PC-9 (cell line): ENCODE results near the gene ZDHHC19.

Source experiments
- EZH2 ChIP-seq: fragments of 200-600 bp; sonication (generic); IDR thresholded peaks from 2 replicates; pipeline ENCODE4 v1.8.0; 2017; ENCODE audit warnings: antibody characterized with exemption, low read depth
- TF ChIP-seq, protein P1 (sequence below): fragments of 200-600 bp; sonication (generic); conservative IDR thresholded peaks from 2 replicates; pipeline ENCODE4 v1.6.1; 2017; ENCODE audit warnings: mixed run types, antibody characterized with exemption, mild to moderate bottlenecking, moderate library complexity

DNA sequence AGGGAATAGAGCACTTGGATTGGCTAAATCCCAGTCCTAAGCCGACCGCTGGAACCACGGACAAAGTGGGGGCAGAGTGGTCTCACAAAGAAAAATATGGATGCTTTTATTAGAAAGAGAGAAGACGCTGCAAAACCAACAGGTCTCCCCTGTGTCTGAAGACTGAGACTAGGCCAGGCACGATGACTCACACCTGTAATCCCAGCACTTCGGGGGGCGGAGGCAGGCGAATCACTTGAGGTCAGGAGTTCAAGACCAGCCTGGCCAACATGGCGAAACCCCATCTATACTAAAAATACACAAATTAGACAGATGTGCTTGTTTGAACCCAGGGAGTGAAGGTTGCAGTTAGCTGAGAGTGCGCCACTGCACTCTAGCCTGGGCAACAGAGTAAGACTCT lies 61.8 kb downstream of the ZDHHC19 start:
- TF ChIP-seq, protein P1, sequence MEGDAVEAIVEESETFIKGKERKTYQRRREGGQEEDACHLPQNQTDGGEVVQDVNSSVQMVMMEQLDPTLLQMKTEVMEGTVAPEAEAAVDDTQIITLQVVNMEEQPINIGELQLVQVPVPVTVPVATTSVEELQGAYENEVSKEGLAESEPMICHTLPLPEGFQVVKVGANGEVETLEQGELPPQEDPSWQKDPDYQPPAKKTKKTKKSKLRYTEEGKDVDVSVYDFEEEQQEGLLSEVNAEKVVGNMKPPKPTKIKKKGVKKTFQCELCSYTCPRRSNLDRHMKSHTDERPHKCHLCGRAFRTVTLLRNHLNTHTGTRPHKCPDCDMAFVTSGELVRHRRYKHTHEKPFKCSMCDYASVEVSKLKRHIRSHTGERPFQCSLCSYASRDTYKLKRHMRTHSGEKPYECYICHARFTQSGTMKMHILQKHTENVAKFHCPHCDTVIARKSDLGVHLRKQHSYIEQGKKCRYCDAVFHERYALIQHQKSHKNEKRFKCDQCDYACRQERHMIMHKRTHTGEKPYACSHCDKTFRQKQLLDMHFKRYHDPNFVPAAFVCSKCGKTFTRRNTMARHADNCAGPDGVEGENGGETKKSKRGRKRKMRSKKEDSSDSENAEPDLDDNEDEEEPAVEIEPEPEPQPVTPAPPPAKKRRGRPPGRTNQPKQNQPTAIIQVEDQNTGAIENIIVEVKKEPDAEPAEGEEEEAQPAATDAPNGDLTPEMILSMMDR, result no peak
- TF ChIP-seq EZH2, result no peak
